SK-N-SH treated with all-trans-retinoic acid at 6 μM for 48 hours (cell line): Measurements from ENCODE around the gene PABPC4L.

Experiments
- ATAC-seq: fragments of 200-7000 bp; cut with Tn5 transposase; 3 replicates; pipeline ENCODE4 v1.9.1; 2020; ENCODE audit warnings: mild to moderate bottlenecking, moderate library complexity
- ARNTL ChIP-seq: fragments of 450-650 bp; formaldehyde crosslinking; IDR thresholded peaks from 2 replicates; pipeline ENCODE4 v1.5.0; 2020; ENCODE audit warnings: low read depth, mild to moderate bottlenecking, moderate library complexity, borderline replicate concordance
- BACH2 ChIP-seq: fragments of 250-450 bp; sonication (Bioruptor Pico); IDR thresholded peaks from 2 replicates; pipeline ENCODE4 v1.9.0; 2021; ENCODE audit warnings: mild to moderate bottlenecking, borderline replicate concordance
- CREB5 ChIP-seq: fragments of 250-450 bp; sonication (Bioruptor Pico); IDR thresholded peaks from 2 replicates; pipeline ENCODE4 v1.5.1; 2020; ENCODE audit warnings: low read depth, mild to moderate bottlenecking, moderate library complexity
- CSDC2 ChIP-seq: fragments of 250-450 bp; sonication (Bioruptor Pico); IDR thresholded peaks from 2 replicates; pipeline ENCODE4 v1.5.0; 2020; ENCODE audit warnings: mild to moderate bottlenecking, moderate library complexity
- GLIS3 ChIP-seq: fragments of 250-450 bp; sonication (Bioruptor Pico); IDR thresholded peaks from 2 replicates; pipeline ENCODE4 v1.5.0; 2020; ENCODE audit warnings: mild to moderate bottlenecking, moderate library complexity
- OSR1 ChIP-seq: fragments of 250-450 bp; sonication (Bioruptor Pico); IDR thresholded peaks from 2 replicates; pipeline ENCODE4 v1.8.0; 2022; ENCODE audit warnings: moderate library complexity, mild to moderate bottlenecking, inconsistent platforms
- PATZ1 ChIP-seq: fragments of 250-450 bp; sonication (Bioruptor Pico); IDR thresholded peaks from 2 replicates; pipeline ENCODE4 v1.8.0; 2020; ENCODE audit warnings: mild to moderate bottlenecking, moderate library complexity, borderline replicate concordance
- POU6F1 ChIP-seq: fragments of 250-450 bp; sonication (Bioruptor Pico); IDR thresholded peaks from 2 replicates; pipeline ENCODE4 v1.8.0; 2021; ENCODE audit warnings: low read depth, mild to moderate bottlenecking, moderate library complexity, borderline replicate concordance
- PPARA ChIP-seq: fragments of 250-450 bp; sonication (Bioruptor Pico); IDR thresholded peaks from 2 replicates; pipeline ENCODE4 v1.5.0; 2020; ENCODE audit warnings: mild to moderate bottlenecking, borderline replicate concordance
- RARB ChIP-seq: fragments of 250-450 bp; sonication (Bioruptor Pico); IDR thresholded peaks from 2 replicates; pipeline ENCODE4 v1.8.0; 2021; ENCODE audit warnings: mild to moderate bottlenecking, moderate library complexity
- TOX ChIP-seq: fragments of 250-450 bp; sonication (Bioruptor Pico); IDR thresholded peaks from 2 replicates; pipeline ENCODE4 v1.8.0; 2021; ENCODE audit warnings: mild to moderate bottlenecking, moderate library complexity, borderline replicate concordance
- TSHZ2 ChIP-seq: fragments of 250-450 bp; sonication (Bioruptor Pico); IDR thresholded peaks from 2 replicates; pipeline ENCODE4 v1.5.0; 2020; ENCODE audit warnings: mild to moderate bottlenecking, moderate library complexity
- ZC3H10 ChIP-seq: fragments of 250-450 bp; sonication (Bioruptor Pico); IDR thresholded peaks from 2 replicates; pipeline ENCODE4 v1.5.1; 2021; ENCODE audit warnings: mild to moderate bottlenecking, moderate library complexity
- ZFP3 ChIP-seq: fragments of 250-450 bp; sonication (Bioruptor Pico); IDR thresholded peaks from 2 replicates; pipeline ENCODE4 v1.5.0; 2020; ENCODE audit warnings: mild to moderate bottlenecking, moderate library complexity
- ZNF70 ChIP-seq: fragments of 450-650 bp; formaldehyde crosslinking; IDR thresholded peaks from 2 replicates; pipeline ENCODE4 v1.5.0; 2020; ENCODE audit warnings: mild to moderate bottlenecking, moderate library complexity
- ZNF8 ChIP-seq: fragments of 450-650 bp; formaldehyde crosslinking; IDR thresholded peaks from 2 replicates; pipeline ENCODE4 v1.5.0; 2020; ENCODE audit warnings: mild to moderate bottlenecking, moderate library complexity
- TF ChIP-seq, protein P1 (sequence below): fragments of 250-450 bp; sonication (Bioruptor Pico); IDR thresholded peaks from 2 replicates; pipeline ENCODE4 v1.5.1; 2021; ENCODE audit warnings: mild to moderate bottlenecking, moderate library complexity

PABPC4L gene

GRCh38 chr4:134202166-134202956 is 772 bp upstream of the PABPC4L start:
- no peak for TF ChIP-seq TSHZ2
- TF ChIP-seq RARB (CRISPR knock-in tag) = no peak
- ATAC-seq = no peak

GRCh38 chr4:134200811-134201215 is 776 bp downstream of the PABPC4L start:
- no peak for ATAC-seq
- no peak for TF ChIP-seq ZNF70 (CRISPR knock-in tag)

GRCh38 chr4:134189949-134190348 is 11.6 kb downstream of the PABPC4L start:
- no peak for ATAC-seq
- TF ChIP-seq RARB (CRISPR knock-in tag) (no peak), CSDC2 (CRISPR knock-in tag) (no peak), TOX (CRISPR knock-in tag) (no peak), GLIS3 (CRISPR knock-in tag) (no peak), OSR1 (CRISPR knock-in tag) (no peak), CREB5 (CRISPR knock-in tag) (no peak), PATZ1 (CRISPR knock-in tag) (no peak), PPARA (no peak), ZNF70 (CRISPR knock-in tag) (no peak), ZNF8 (CRISPR knock-in tag) (no peak), ZC3H10 (no peak)
- TF ChIP-seq, protein P1, sequence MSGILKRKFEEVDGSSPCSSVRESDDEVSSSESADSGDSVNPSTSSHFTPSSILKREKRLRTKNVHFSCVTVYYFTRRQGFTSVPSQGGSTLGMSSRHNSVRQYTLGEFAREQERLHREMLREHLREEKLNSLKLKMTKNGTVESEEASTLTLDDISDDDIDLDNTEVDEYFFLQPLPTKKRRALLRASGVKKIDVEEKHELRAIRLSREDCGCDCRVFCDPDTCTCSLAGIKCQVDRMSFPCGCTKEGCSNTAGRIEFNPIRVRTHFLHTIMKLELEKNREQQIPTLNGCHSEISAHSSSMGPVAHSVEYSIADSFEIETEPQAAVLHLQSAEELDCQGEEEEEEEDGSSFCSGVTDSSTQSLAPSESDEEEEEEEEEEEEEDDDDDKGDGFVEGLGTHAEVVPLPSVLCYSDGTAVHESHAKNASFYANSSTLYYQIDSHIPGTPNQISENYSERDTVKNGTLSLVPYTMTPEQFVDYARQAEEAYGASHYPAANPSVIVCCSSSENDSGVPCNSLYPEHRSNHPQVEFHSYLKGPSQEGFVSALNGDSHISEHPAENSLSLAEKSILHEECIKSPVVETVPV (CRISPR knock-in tag) = no peak

DNA sequence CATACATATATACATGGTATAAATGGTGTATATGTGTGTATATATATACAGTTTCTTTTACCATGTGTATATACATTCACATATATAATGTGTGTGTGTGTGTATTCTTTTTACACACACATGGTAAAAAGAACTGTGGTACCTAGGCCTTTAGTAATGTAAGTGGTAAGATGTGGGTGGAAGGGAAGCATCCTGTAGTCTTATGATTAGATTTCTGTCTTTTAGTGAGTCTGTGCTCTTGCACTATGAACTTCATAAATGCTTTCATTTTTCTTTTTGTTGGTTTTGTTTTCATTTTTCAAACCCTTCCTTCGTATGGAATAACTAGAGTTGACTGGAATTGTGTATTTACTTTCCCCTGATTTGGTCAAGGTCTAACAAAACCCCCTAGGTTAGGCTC is 12.1 kb downstream of the PABPC4L start:
- no peak for ATAC-seq
- TF ChIP-seq ARNTL (CRISPR knock-in tag) = no peak
- TF ChIP-seq, protein P1 (CRISPR knock-in tag) = no peak

DNA sequence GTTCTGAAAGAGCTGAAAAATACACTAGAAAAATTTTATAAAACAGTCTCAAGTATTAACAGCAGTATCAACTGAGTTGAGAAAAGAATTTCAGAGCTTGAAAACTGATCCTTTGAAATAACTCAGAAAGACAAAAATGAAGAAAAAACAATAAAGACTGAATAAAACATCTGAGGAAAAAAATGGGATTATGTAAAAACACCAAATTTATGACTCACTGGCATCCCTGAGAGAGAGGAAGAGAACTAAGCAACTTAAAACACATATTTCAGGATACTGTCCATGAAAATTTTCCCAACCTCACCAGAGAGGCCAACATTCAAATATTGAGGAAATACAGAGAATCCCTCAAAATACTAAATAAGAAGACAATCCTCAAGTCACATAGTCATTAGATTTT is 22.9 kb downstream of the PABPC4L start:
- TF ChIP-seq ARNTL (CRISPR knock-in tag) (no peak), ZNF70 (CRISPR knock-in tag) (no peak), CREB5 (CRISPR knock-in tag) (no peak), POU6F1 (CRISPR knock-in tag) (no peak), BACH2 (CRISPR knock-in tag) (no peak), GLIS3 (CRISPR knock-in tag) (no peak), OSR1 (CRISPR knock-in tag) (no peak), ZFP3 (CRISPR knock-in tag) (no peak)
- TF ChIP-seq, all 23 proteins: peak for 0
- ATAC-seq = no peak
